NCI-H510A (cell line): Measurements from ENCODE around the gene HSPB3.
"Not testable (repeated sequence)": the region's sequence is repeated elsewhere in the genome, so short reads cannot be mapped to it uniquely, and the experiment has no call there.

Experiments used
- DNase-seq: peaks from one replicate; lab custom pipeline; 2025; lab: John Stamatoyannopoulos, UW

The HSPB3 gene

GRCh38 chr5:54457094-54457862, 1.8 kb downstream of the HSPB3 start:
- no peak for DNase-seq

GRCh38 chr5:54458221-54458620, 2.7 kb downstream of the HSPB3 start:
- DNase-seq = no peak

- no peak for DNase-seq
These were observed 4.9 kb downstream of the HSPB3 start for GRCh38 chr5:54460181-54460919.

GRCh38 chr5:54462281-54462680, 6.8 kb downstream of the HSPB3 start:
- DNase-seq = no peak

GRCh38 chr5:54463713-54464112, 8.2 kb downstream of the HSPB3 start:
- no peak for DNase-seq

GRCh38 chr5:54469622-54470021, 14.1 kb downstream of the HSPB3 start:
- no peak for DNase-seq

- DNase-seq = no peak
These were observed 14.6 kb downstream of the HSPB3 start for GRCh38 chr5:54470128-54470527.

- DNase-seq = no peak
These were observed 15.2 kb downstream of the HSPB3 start for GRCh38 chr5:54470677-54471076.

- no peak for DNase-seq
These were observed 15.9 kb downstream of the HSPB3 start for GRCh38 chr5:54471398-54471797.

GRCh38 chr5:54476682-54477081, 21.2 kb downstream of the HSPB3 start:
- DNase-seq = no peak

- DNase-seq = no peak
These were observed 22.5 kb downstream of the HSPB3 start for GRCh38 chr5:54477941-54478478.

- DNase-seq = no peak
These were observed 24.8 kb downstream of the HSPB3 start for GRCh38 chr5:54480296-54480695.

GRCh38 chr5:54484219-54484894, 28.9 kb downstream of the HSPB3 start:
- no peak for DNase-seq

- DNase-seq = not testable (repeated sequence)
These were observed 30.2 kb downstream of the HSPB3 start for GRCh38 chr5:54485659-54486058.

GRCh38 chr5:54489648-54489979, 34.1 kb downstream of the HSPB3 start:
- not testable (repeated sequence) for DNase-seq

GRCh38 chr5:54491326-54491725, 35.8 kb downstream of the HSPB3 start:
- DNase-seq = no peak

- no peak for DNase-seq
These were observed 36.7 kb downstream of the HSPB3 start for GRCh38 chr5:54492178-54492577.

GRCh38 chr5:54495027-54495426, 39.5 kb downstream of the HSPB3 start:
- no peak for DNase-seq
